Testis (tissue), 2 donors: ENCODE data around the gene APOLD1.

ENCODE experiments used
- CTCF ChIP-seq, 3 experiments: fragments of 450-650 bp in 2 of 3; fragments of 200-600 bp in 1 of 3; sonication (generic) in 1 of 3; IDR thresholded peaks; one replicate each; pipeline ENCODE4 v1.5.1; 2016 to 2019; ENCODE audit warnings: antibody characterized with exemption in 3 of 3, mild to moderate bottlenecking in 2 of 3, moderate library complexity in 1 of 3
- POLR2A ChIP-seq: fragments of 450-650 bp; IDR thresholded peaks from one replicate; pipeline ENCODE4 v1.6.1; 2017; ENCODE audit warnings: antibody characterized with exemption, mild to moderate bottlenecking, moderate library complexity

- TF ChIP-seq POLR2A (no peak), CTCF (IDR thresholded peaks at IDR 0.05) (no peak)
These were observed 37.4 kb upstream of the APOLD1 start for GRCh38 chr12:12748044-12748443.
